Measurements from ENCODE around the gene STIMATE.

Gene STIMATE

GRCh38 chr3:52820736-52821135 lies 76.6 kb downstream of the STIMATE start:
- DNase-seq (ENCODE audit: low read depth in 3 of 3, low spot score in 1 of 3), result no peak

GRCh38 chr3:52819936-52820335 lies 77.4 kb downstream of the STIMATE start:
- DNase-seq (ENCODE audit: low read depth in 3 of 3, low spot score in 1 of 3), result no peak

- no peak for DNase-seq (ENCODE audit: low read depth in 3 of 3, low spot score in 1 of 3)
Observed at GRCh38 chr3:52817860-52818259, 79.5 kb downstream of the STIMATE start.

GRCh38 chr3:52817221-52817620 lies 80.1 kb downstream of the STIMATE start:
- no peak for DNase-seq (ENCODE audit: low read depth in 3 of 3, low spot score in 1 of 3)

- DNase-seq (ENCODE audit: low read depth in 3 of 3, low spot score in 1 of 3), result no peak
Observed at GRCh38 chr3:52816654-52817053, 80.7 kb downstream of the STIMATE start.

GRCh38 chr3:52816199-52816598 lies 81.1 kb downstream of the STIMATE start:
- no peak for DNase-seq (ENCODE audit: low read depth in 3 of 3, low spot score in 1 of 3)

- DNase-seq (ENCODE audit: low read depth in 3 of 3, low spot score in 1 of 3), result no peak
Observed at GRCh38 chr3:52813810-52814209, 83.5 kb downstream of the STIMATE start.

GRCh38 chr3:52811452-52812011 lies 85.8 kb downstream of the STIMATE start:
- DNase-seq (ENCODE audit: low read depth in 3 of 3, low spot score in 1 of 3), result no peak

- no peak for DNase-seq (ENCODE audit: low read depth in 3 of 3, low spot score in 1 of 3)
Observed at GRCh38 chr3:52810923-52811322, 86.4 kb downstream of the STIMATE start.

- no peak for DNase-seq (ENCODE audit: low read depth in 3 of 3, low spot score in 1 of 3)
Observed at GRCh38 chr3:52809662-52810377, 87.5 kb downstream of the STIMATE start.

GRCh38 chr3:52809149-52809548 lies 88.2 kb downstream of the STIMATE start:
- DNase-seq (ENCODE audit: low read depth in 3 of 3, low spot score in 1 of 3), result no peak

GRCh38 chr3:52805270-52806039 lies 91.9 kb downstream of the STIMATE start:
- DNase-seq (ENCODE audit: low read depth in 3 of 3, low spot score in 1 of 3), result no peak

GRCh38 chr3:52801839-52802238 lies 95.5 kb downstream of the STIMATE start:
- no peak for DNase-seq (ENCODE audit: low read depth in 3 of 3, low spot score in 1 of 3)

- DNase-seq (ENCODE audit: low read depth in 3 of 3, low spot score in 1 of 3), result no peak
Observed at GRCh38 chr3:52800079-52800478, 97.3 kb downstream of the STIMATE start.

- DNase-seq (ENCODE audit: low read depth in 3 of 3, low spot score in 1 of 3), result no peak
Observed at GRCh38 chr3:52798978-52799476, 98.3 kb downstream of the STIMATE start.

- DNase-seq (ENCODE audit: low read depth in 3 of 3, low spot score in 1 of 3), result no peak
Observed at GRCh38 chr3:52798376-52798977, 98.9 kb downstream of the STIMATE start.

- no peak for DNase-seq (ENCODE audit: low read depth in 3 of 3, low spot score in 1 of 3)
Observed at GRCh38 chr3:52796411-52796810, 100.9 kb downstream of the STIMATE start.

GRCh38 chr3:52795298-52795900 lies 101.9 kb downstream of the STIMATE start:
- no peak for DNase-seq (ENCODE audit: low read depth in 3 of 3, low spot score in 1 of 3)

- no peak for DNase-seq (ENCODE audit: low read depth in 3 of 3, low spot score in 1 of 3)
Observed at GRCh38 chr3:52794612-52795099, 102.7 kb downstream of the STIMATE start, which contains the start of gene ITIH3. ITIH3 (plus strand) TSS chr3:52794796; CDS start chr3:52794804, 8 bp downstream.

- DNase-seq (ENCODE audit: low read depth in 3 of 3, low spot score in 1 of 3), result no peak
Observed at GRCh38 chr3:52793702-52794611, 103.4 kb downstream of the STIMATE start.
